VCaP (cell line): ENCODE measurements around the gene CCBE1.
"Not testable (repeated sequence)": the region's sequence is repeated elsewhere in the genome, so short reads cannot be mapped to it uniquely, and the experiment has no call there.

Source experiments
- H3K27ac ChIP-seq: fragments of 450-650 bp; 2 replicates; pipeline ENCODE4 v1.5.1; 2017
- CTCF ChIP-seq: fragments of 450-650 bp; conservative IDR thresholded peaks from 2 replicates; pipeline ENCODE4 v1.5.1; 2017; ENCODE audit warnings: mild to moderate bottlenecking, moderate library complexity

The CCBE1 gene

GRCh38 chr18:59669872-59670657, 27.2 kb downstream of the CCBE1 start:
- no peak overlapping the region for H3K27ac ChIP-seq
- no peak for TF ChIP-seq CTCF

- TF ChIP-seq CTCF = no peak
- H3K27ac ChIP-seq = no peak overlapping the region
These were observed 29.7 kb downstream of the CCBE1 start for GRCh38 chr18:59667488-59667887.

- not testable (repeated sequence) for H3K27ac ChIP-seq
These were observed 31.2 kb downstream of the CCBE1 start for GRCh38 chr18:59666007-59666402.

GRCh38 chr18:59665057-59666006, 31.9 kb downstream of the CCBE1 start:
- TF ChIP-seq CTCF = no peak
- no peak overlapping the region for H3K27ac ChIP-seq

GRCh38 chr18:59664329-59664728, 32.9 kb downstream of the CCBE1 start:
- H3K27ac ChIP-seq = no peak overlapping the region
- no peak for TF ChIP-seq CTCF

GRCh38 chr18:59663096-59663495, 34.1 kb downstream of the CCBE1 start:
- no peak overlapping the region for H3K27ac ChIP-seq
- no peak for TF ChIP-seq CTCF

GRCh38 chr18:59661891-59662701, 35.1 kb downstream of the CCBE1 start:
- H3K27ac ChIP-seq = no peak overlapping the region
- TF ChIP-seq CTCF = no peak
